Peyer's patch (tissue), 4 donors: ENCODE measurements around the gene TMEM248.
"Not testable (repeated sequence)": the region's sequence is repeated elsewhere in the genome, so short reads cannot be mapped to it uniquely, and the experiment has no call there.

ENCODE experiments used
- POLR2A ChIP-seq, 2 donors: fragments of 450-650 bp; IDR thresholded peaks; one replicate each; pipeline ENCODE4 v1.5.1; 2017; ENCODE audit warnings: antibody characterized with exemption in 2 of 2, mild to moderate bottlenecking in 2 of 2, moderate library complexity in 2 of 2
- TF ChIP-seq, protein P1 (sequence below), 6 experiments: fragments of 450-650 bp in 4 of 6; fragments of 200-600 bp in 2 of 6; sonication (generic) in 1 of 6; IDR thresholded peaks; one replicate each; pipeline ENCODE4 v1.5.1; 2017 to 2019; ENCODE audit warnings: antibody characterized with exemption in 6 of 6, mild to moderate bottlenecking in 3 of 6, moderate library complexity in 1 of 6

DNA sequence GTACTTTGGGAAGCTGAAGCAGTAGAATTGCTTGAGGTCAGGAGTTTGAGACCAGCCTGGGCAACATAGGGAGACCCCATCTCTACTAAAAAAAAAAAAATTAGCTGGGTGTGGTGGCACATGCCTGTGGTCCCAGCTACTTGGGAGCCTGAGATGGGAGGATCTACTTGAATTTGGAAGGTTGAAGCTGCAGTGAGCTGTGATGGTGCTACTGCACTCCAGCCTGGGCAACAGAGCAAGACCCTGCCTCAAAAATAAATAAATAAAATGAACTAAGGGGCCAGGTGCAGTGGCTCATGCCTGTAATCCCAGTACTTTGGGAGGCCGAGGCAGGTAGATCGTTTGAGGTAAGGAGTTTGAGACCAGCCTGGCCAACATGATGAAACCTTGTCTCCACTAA is 9.8 kb upstream of the TMEM248 start:
- TF ChIP-seq, protein P1, sequence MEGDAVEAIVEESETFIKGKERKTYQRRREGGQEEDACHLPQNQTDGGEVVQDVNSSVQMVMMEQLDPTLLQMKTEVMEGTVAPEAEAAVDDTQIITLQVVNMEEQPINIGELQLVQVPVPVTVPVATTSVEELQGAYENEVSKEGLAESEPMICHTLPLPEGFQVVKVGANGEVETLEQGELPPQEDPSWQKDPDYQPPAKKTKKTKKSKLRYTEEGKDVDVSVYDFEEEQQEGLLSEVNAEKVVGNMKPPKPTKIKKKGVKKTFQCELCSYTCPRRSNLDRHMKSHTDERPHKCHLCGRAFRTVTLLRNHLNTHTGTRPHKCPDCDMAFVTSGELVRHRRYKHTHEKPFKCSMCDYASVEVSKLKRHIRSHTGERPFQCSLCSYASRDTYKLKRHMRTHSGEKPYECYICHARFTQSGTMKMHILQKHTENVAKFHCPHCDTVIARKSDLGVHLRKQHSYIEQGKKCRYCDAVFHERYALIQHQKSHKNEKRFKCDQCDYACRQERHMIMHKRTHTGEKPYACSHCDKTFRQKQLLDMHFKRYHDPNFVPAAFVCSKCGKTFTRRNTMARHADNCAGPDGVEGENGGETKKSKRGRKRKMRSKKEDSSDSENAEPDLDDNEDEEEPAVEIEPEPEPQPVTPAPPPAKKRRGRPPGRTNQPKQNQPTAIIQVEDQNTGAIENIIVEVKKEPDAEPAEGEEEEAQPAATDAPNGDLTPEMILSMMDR (IDR thresholded peaks at IDR 0.05): not testable (repeated sequence)
- not testable (repeated sequence) for TF ChIP-seq POLR2A (IDR thresholded peaks at IDR 0.05)
